ENCODE data around the gene TXNRD1.

DNA sequence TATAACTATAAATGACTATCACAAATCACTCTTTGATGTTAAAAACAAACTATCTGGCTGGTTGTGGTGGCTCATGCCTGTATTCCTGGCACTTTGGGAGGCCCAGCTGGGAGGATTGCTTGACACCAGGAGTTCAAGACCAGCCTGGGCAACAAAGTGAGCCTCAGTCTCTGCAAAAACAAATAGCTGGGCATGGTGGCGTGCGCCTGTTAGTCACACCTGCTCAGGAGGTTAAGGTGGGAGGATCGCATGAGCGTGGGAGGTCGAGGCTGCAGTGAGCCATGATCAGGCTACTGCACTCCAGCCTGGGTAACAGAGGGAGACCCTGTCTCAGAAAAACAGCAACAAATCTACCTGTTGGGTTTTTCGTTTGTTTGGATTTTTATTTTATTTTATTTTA, 5.4 kb downstream of the TXNRD1 start:
- TF ChIP-seq CTCF (IDR thresholded peaks at IDR 0.05) (no peak), POLR2A (IDR thresholded peaks at IDR 0.05) (no peak)

Data from Peyer's patch (tissue), 4 donors.